SW480 (cell line): ENCODE data around the gene BMPR2.
"Not testable (repeated sequence)": the region's sequence is repeated elsewhere in the genome, so short reads cannot be mapped to it uniquely, and the experiment has no call there.

Experiments used
- DNase-seq: peaks from one replicate; pipeline ENCODE4 v3.0.0-alpha.2; 2016; ENCODE audit warnings: low spot score

BMPR2 gene

DNA sequence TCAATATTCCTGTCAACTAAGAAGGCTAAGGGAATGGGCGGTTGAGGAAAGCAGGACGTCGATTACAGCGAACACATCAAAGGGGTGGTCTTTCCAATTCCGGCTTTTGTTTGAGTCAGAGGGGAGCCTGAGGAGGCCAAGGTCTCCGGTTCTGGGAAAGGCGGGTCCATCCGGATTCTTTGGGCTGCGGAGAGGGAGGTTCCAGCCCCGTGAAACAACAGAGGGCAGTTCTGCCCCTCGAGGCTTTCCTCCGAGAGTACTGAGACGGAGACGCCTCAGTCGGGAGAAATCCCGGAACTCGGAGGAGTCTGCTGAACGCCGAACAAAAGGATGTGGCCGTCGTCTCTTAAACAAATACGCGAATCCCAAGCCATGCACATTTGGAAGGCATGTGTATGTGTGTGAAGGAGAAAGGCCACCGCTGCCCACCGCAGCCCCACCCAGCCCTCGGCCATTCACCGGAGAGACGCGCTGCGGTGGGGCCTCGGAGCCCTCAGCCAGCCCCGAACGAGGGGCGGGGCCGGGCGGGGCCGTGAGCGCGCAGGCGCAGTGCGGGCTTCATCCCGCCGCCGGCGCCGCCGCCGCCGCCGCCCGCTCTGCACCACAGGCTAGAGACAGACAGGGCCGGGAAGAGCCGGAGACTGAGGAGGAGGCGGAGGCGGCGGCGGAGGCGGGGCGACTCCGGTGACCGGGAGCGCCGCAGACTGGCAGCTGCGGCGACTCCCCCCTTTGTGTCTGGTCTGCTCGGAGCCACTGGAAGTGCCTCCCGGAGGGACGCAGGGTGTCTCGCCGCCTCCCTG lies at the start of gene BMPR2:
Gene BMPR2 (plus strand): TSS at position 719 of the 800 bp plus-strand sequence. CDS start 1,148 bp downstream, outside the sequence.
- DNase-seq, result peak; percentile 92

DNA sequence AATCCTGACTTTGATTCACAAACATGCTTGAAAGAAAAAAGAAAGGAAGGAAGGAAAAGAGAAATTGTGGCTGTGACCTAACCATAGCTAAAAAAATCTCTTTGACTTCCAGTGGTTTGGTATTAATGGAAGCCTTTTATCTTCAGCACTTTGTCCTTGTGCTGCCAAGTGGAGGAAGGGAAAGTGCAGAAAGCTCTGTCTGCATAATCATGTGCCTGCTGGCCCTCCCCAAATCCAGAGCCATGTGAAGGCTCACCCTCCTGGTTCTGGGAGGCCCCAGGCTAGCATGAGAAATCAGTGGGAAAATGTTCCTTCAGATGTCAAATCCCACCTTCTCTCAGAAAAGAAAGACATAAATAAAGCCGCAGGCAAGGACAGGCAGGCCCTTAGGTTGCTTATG lies 48.3 kb upstream of the BMPR2 start:
- no peak for DNase-seq

GRCh38 chr2:202335791-202336467 lies 40.2 kb upstream of the BMPR2 start:
- DNase-seq, result no peak

GRCh38 chr2:202337151-202337550 lies 39.0 kb upstream of the BMPR2 start:
- no peak for DNase-seq

- no peak for DNase-seq
Observed at GRCh38 chr2:202337706-202338346, 38.3 kb upstream of the BMPR2 start.

DNA sequence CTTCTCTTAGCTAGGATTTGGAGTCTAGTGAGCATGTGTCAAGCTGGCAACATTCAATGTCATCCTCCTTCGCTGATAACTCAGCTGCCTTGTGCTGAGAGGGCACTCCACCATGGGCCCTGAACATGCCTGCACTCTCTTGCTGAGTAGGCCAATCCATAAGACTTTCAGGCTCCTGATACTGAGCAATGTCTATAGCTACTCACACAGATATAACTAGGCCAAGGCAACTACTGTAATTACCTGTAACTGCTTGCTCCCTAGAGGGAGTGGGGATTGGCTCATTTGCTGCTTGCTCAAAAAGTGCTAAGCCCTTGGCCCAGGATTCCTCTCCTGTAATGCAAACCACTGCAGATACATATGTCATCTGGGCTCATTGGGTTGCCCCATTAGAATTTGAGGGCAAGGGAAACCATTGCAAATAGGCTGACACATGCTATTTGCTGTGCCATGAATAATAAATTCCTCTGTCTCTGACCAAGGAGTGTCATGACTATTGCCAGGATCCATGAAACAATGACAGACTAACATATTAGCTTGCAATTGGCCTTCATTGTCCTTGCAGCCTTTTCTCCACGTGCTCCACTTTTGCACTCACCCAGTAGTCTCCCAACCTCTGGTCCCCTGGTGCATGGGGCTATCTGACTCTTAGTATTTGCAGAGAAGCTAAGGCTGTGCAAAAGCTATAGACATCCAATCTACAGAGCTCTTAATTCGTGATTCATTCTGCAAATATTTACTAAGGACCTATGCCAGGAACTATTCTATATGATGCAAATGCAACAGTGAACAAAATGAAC lies 36.9 kb upstream of the BMPR2 start:
- peak; percentile 24 for DNase-seq

DNA sequence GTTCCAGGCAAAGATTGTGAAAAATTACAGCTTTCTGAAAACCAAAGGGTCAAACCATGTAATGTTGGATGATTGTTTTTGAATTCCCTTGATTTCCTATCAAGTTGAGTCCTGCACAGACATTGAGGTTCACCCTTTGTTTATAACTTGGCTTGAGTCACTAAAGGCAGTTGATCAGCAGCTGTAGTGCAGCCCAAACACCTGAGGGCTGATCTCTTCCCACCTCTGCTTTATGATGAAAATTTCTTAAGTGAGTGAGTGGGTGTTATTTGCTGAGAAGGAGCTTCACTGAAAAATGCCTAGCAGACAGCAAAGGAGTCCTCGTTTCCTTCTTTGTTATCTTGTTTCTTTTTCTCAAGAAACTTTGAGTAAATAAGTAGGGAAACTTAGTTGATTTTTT lies 31.9 kb upstream of the BMPR2 start:
- no peak for DNase-seq

DNA sequence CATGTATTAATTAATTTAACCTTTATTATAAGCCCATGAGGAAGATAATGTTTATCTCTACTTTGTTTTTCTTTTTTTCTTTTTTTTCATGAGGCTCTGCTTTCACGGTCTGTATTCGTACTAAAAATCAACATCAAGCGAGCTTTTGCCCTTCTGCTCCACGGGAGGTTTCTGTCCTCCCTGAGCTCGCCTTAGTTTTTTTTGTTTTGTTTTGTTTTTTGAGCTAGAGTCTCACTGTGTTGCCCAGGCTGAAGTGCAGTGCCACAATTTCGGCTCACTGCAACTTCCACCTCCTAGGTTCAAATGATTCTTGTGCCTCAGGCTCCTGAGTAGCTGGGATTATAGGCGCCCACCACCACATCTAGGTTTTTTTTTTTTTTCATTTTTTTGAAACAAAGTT lies 29.9 kb upstream of the BMPR2 start:
- no peak for DNase-seq

- no peak for DNase-seq
Observed at GRCh38 chr2:202353430-202353829, 22.7 kb upstream of the BMPR2 start.

GRCh38 chr2:202355993-202356505 lies 20.1 kb upstream of the BMPR2 start:
- no peak for DNase-seq

- not testable (repeated sequence) for DNase-seq
Observed at GRCh38 chr2:202358924-202359323, 17.2 kb upstream of the BMPR2 start.

GRCh38 chr2:202360646-202361045 lies 15.5 kb upstream of the BMPR2 start:
- no peak for DNase-seq

DNA sequence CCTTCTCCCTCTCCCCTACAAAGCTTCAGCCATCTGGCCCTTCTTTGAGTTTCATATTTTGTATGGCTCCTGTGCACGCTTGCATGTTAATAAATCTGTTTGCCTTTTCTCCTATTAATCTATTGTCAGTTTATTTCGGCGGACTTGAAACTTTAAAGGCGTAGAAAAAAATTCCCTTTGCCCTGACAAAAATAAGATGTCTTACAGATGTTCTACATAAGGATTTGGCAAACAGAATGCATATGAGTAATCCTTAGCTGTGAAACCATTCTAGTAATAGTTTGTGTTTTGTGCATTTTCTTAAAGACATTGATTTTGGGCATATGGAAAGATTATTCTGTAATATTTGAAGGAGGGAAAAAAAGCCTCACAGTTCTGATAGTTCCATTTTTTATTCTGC lies 15.0 kb upstream of the BMPR2 start:
- no peak for DNase-seq

DNA sequence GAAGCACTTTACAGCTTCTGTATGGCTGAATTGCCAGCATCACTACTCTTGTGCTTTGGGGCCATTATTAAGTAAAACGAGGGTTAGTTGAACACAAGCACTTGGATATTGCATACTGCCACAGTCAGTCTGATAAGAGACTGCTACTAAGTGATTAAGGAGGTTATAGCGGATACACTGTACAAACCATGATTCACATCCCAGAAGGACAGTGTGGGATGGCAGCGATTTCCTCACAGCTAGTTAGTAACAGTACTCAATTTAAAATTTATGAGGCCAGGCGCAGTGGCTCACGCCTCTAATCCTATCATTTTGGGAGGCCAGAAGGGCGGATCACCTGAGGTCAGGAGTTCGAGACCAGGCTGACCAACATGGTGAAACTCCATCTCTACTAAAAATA lies 2.6 kb upstream of the BMPR2 start:
- DNase-seq, result no peak

GRCh38 chr2:202374383-202374782 lies 1.7 kb upstream of the BMPR2 start:
- DNase-seq, result not testable (repeated sequence)

GRCh38 chr2:202375033-202375608 lies 1.0 kb upstream of the BMPR2 start:
- DNase-seq, result peak; percentile 61

DNA sequence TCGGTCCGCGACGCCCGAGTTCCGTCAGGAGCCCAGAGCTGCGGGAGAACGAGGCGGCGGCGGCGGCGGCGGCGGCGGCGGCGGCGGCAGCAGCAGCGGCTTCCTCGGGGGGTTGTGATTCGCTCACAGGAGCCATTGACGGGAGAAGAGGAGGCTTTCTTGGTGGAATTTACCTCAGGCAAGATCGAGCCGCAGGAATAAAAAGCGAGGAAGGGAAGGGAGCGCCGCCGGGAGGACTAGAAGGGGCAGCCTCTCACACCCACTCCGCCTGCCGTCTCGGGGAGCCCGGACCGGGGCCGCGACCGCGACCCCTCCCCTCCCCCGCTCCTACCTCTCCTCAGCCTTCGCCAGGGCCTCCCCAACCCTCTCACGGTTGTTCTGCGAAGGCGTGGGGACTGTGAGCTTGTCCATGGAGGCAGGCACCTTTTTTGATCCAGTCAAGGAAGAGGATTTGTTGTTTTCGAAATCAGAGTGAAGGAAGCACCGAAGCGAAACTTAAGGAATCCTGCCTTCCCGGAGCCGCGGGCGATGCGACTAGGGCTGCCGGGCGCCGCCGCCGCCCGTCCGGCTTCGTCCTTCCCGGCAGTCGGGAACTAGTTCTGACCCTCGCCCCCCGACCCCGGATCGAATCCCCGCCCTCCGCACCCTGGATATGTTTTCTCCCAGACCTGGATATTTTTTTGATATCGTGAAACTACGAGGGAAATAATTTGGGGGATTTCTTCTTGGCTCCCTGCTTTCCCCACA lies 506 bp downstream of the BMPR2 start:
- peak; percentile 67 for DNase-seq

DNA sequence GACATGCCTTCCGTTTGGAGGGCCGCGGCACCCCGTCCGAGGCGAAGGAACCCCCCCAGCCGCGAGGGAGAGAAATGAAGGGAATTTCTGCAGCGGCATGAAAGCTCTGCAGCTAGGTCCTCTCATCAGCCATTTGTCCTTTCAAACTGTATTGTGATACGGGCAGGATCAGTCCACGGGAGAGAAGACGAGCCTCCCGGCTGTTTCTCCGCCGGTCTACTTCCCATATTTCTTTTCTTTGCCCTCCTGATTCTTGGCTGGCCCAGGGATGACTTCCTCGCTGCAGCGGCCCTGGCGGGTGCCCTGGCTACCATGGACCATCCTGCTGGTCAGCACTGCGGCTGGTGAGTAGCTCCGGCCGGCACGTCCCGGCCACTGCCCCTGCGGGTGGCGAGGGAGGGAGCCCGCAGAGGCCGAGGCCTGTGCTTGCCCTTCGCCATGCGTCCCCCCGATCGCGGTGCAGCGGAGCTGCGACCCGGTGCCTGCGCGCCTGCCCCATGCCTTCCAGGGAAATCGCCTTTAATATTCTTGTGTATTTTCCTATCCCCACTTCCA lies 1.2 kb downstream of the BMPR2 start:
- DNase-seq, result peak; percentile 35

DNA sequence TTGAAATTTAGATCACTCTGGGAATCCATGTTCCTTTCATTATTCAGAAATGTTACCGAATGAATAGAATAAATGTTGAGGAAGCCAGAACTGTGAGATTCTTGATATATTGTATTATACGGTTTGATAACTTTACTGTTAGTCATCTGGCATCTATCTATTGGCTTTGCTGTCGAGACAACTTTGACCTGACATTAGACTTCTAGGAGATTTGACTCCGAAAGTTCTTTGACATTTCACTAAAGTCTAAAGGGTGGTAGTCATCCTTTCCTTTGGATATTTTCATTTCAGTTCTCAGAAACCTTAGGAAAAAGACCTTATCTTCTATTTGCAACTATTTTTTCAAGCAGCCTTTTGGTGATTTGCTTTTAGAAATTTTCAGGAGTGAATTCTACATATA lies 1.9 kb downstream of the BMPR2 start:
- DNase-seq, result no peak

- no peak for DNase-seq
Observed at GRCh38 chr2:202378662-202379358, 2.7 kb downstream of the BMPR2 start.
